ENCODE data around the gene BORCS5. TPM values are rescaled to one million over a fixed set of nuclear protein-coding genes. Genes with fewer than 3 reads are reported as not detected.
A peak's percentile ranks its signal among the peaks of the same experiment; 100 is the strongest.

The BORCS5 gene
- total and polyA plus RNA-seq, 2 of the 4 experiments (the other 2 are of a cell fraction) = 14.4 to 18.3 TPM

DNA sequence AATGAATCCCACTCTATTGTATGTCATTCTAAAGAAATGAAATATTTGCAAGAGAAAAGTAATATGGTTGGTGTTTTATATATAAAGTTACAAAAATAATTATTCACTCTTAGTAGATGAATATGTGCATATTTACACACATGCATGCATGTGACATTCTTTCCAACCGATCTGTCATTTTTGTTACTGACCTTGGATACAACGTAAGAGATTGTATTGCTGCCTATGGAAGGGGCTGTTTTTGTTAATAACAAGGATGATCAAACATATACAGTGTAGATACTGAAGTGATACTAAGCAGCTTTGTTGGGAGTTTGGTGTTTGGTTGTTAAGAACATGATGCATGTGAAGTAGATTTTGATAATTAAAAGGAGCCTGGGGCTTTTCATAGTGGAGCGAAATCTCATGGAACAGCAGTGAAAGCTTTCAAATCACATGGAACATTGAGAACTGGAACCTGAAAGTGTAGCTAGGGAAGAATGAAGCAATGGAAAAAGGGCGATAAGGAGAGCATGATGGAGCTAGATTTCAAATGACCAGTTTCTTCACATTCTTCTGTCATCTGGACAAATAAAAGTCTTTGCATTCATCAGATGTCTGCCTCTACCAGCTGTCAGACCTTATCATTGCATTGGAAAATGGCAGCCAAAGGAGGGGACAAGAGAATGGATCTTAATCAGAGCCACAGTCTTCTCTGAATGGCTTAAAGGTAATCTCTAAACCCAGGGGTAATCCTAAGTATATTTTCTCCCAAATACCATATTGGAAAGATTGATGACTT lies 10.0 kb downstream of the BORCS5 start:
- H3K9me3 ChIP-seq (ENCODE audit: control insufficient read depth, insufficient read depth, low read length) = no peaks in the 10 kb centered on the region
- TF ChIP-seq MAZ (IDR thresholded peaks at IDR 0.05; ENCODE audit: borderline replicate concordance, low read depth, low read length) (no peak), RAD21 (IDR thresholded peaks at IDR 0.05; ENCODE audit: low read length) (no peak), MAFK (IDR thresholded peaks at IDR 0.05; ENCODE audit: low read depth, low read length) (no peak), BHLHE40 (IDR thresholded peaks at IDR 0.05; ENCODE audit: low read depth, low read length) (no peak)
- TF ChIP-seq, protein P1, sequence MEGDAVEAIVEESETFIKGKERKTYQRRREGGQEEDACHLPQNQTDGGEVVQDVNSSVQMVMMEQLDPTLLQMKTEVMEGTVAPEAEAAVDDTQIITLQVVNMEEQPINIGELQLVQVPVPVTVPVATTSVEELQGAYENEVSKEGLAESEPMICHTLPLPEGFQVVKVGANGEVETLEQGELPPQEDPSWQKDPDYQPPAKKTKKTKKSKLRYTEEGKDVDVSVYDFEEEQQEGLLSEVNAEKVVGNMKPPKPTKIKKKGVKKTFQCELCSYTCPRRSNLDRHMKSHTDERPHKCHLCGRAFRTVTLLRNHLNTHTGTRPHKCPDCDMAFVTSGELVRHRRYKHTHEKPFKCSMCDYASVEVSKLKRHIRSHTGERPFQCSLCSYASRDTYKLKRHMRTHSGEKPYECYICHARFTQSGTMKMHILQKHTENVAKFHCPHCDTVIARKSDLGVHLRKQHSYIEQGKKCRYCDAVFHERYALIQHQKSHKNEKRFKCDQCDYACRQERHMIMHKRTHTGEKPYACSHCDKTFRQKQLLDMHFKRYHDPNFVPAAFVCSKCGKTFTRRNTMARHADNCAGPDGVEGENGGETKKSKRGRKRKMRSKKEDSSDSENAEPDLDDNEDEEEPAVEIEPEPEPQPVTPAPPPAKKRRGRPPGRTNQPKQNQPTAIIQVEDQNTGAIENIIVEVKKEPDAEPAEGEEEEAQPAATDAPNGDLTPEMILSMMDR (conservative IDR thresholded peaks at IDR 0.05; ENCODE audit: low read depth, low read length) = no peak
- H3K4me3 ChIP-seq (ENCODE audit: insufficient read depth, low read depth, low read length) = no peak overlapping the region
- dilution Hi-C loops (cut with HindIII; ENCODE audit: low sequenced_read_pairs, unreplicated experiment) = no loop called here
- no peak overlapping the region for H2AK5ac ChIP-seq (ENCODE audit: low read depth, low read length)
- 86% methylated on average over 1 of the region's 4 CpGs; no CpG with 5 or more reads in 1 of the 2 experiments for WGBS, 2 experiments (ENCODE audit: extremely low coverage in 2 of 2, insufficient read length in 1 of 2)
- intact Hi-C loops (cut with micrococcal nuclease) = no loop called here
- no peak for DNase-seq
- no peak overlapping the region for H2AK9ac ChIP-seq (replicated peaks; ENCODE audit: low read depth, low read length, poor library complexity)
- H3K4me2 ChIP-seq (ENCODE audit: low read depth, low read length) = no peak overlapping the region
- H3K9me1 ChIP-seq (ENCODE audit: insufficient read depth, low read length) = no peaks in the 10 kb centered on the region; the same call in 1 of the 2 replicates
- no peak overlapping the region for H4K91ac ChIP-seq (ENCODE audit: insufficient read depth, low read depth, low read length)
- no peak overlapping the region for H3K56ac ChIP-seq (ENCODE audit: extremely low read depth, insufficient read depth, low read length)
- peaks cover 4% of the 10 kb centered on the region for H3K36me3 ChIP-seq (ENCODE audit: control insufficient read depth, insufficient read depth, low read length)
- H3K9ac ChIP-seq (ENCODE audit: low read depth, low read length) = no peak overlapping the region
- H4K20me1 ChIP-seq (ENCODE audit: insufficient read depth, low read length) = no peaks in the 10 kb centered on the region
- peaks cover 8% of the 10 kb centered on the region for H3K4me1 ChIP-seq (ENCODE audit: control insufficient read depth, insufficient read depth, low read length)
- no peak overlapping the region for H2BK5ac ChIP-seq (ENCODE audit: low read depth, low read length, poor library complexity, severe bottlenecking)
- no peaks in the 10 kb centered on the region for H3K27me3 ChIP-seq (ENCODE audit: control insufficient read depth, insufficient read depth, low read length)
- CTCF ChIA-PET = interaction anchor here (0.5 to 1.3 kb wide), 2 partner anchors 17 to 203 kb away, joined by 4 read pairs; partner anchors contain the start of gene MANSC1
- in situ Hi-C loops (cut with MboI; ENCODE audit: low sequenced_read_pairs) = no loop called here
- no peak overlapping the region for H2BK20ac ChIP-seq (ENCODE audit: low read depth, low read length)
- no peak overlapping the region for H2BK120ac ChIP-seq (ENCODE audit: low read depth, low read length)
- H3K4ac ChIP-seq (ENCODE audit: low read depth, low read length) = no peak overlapping the region
- no peak overlapping the region for H3K23ac ChIP-seq (ENCODE audit: low read depth, low read length)
- H2BK15ac ChIP-seq (ENCODE audit: low read depth, low read length) = no peak overlapping the region; the same call in 2 of the 3 replicates
- H2AFZ ChIP-seq (replicated peaks; ENCODE audit: low read length, poor library complexity) = no peak overlapping the region
- no peak overlapping the region for H4K5ac ChIP-seq (ENCODE audit: low read depth, low read length)
- no peak overlapping the region for H4K8ac ChIP-seq (ENCODE audit: low read depth in 2 of 2, low read length in 2 of 2)
- peak overlapping the region; percentile 5; the same call in 1 of the 2 replicates for H3K18ac ChIP-seq (ENCODE audit: low read depth, low read length)
- peaks cover 7 to 9% of the 10 kb centered on the region in 2 experiments; a peak in 2 of 4 replicates for H3K79me1 ChIP-seq (ENCODE audit: low read depth in 1 of 2, low read length in 2 of 2)
- no peak overlapping the region for H3K14ac ChIP-seq (replicated peaks; ENCODE audit: low read depth, low read length)
- ATAC-seq (ENCODE audit: low read depth) = no peak
- BruUV-seq (replicated peaks) = no TSS peak
- POLR2A ChIA-PET (ENCODE audit: unreplicated experiment) = no interaction called here
- no peak overlapping the region for H3K27ac ChIP-seq (ENCODE audit: insufficient read depth, low read length)

Data from IMR-90 (cell line).